Neural cell (in vitro differentiated cells): Measurements from ENCODE around the gene PRR16.

Source experiments
- EZH2 ChIP-seq: fragments of 200-600, 300-800 bp; shearing (Covaris generic), sonication (generic); IDR thresholded peaks from 2 replicates; pipeline ENCODE4 v1.6.1; 2014; ENCODE audit warnings: antibody characterized with exemption, low read length, borderline replicate concordance, mild to moderate bottlenecking; ENCODE audit not compliant: insufficient read depth, poor library complexity, severe bottlenecking
- MXI1 ChIP-seq: fragments of 450-650 bp; conservative IDR thresholded peaks from 2 replicates; pipeline ENCODE4 v1.6.1; 2014; ENCODE audit warnings: antibody characterized with exemption, mild to moderate bottlenecking; ENCODE audit not compliant: poor library complexity, severe bottlenecking
- POLR2AphosphoS5 ChIP-seq: IDR thresholded peaks from 2 replicates; pipeline ENCODE4 v1.6.1; 2012
- RAD21 ChIP-seq: fragments of 450-650 bp; conservative IDR thresholded peaks from 2 replicates; pipeline ENCODE4 v1.6.1; 2014; ENCODE audit warnings: antibody characterized with exemption, mild to moderate bottlenecking, moderate library complexity
- TAF1 ChIP-seq: IDR thresholded peaks from 2 replicates; pipeline ENCODE4 v1.6.1; 2012; ENCODE audit warnings: low read depth
- TF ChIP-seq, protein P1 (sequence below): fragments of 450-650 bp; IDR thresholded peaks from 2 replicates; pipeline ENCODE4 v1.5.1; 2014; ENCODE audit warnings: antibody characterized with exemption, mild to moderate bottlenecking, moderate library complexity; ENCODE audit not compliant: poor library complexity, severe bottlenecking

DNA sequence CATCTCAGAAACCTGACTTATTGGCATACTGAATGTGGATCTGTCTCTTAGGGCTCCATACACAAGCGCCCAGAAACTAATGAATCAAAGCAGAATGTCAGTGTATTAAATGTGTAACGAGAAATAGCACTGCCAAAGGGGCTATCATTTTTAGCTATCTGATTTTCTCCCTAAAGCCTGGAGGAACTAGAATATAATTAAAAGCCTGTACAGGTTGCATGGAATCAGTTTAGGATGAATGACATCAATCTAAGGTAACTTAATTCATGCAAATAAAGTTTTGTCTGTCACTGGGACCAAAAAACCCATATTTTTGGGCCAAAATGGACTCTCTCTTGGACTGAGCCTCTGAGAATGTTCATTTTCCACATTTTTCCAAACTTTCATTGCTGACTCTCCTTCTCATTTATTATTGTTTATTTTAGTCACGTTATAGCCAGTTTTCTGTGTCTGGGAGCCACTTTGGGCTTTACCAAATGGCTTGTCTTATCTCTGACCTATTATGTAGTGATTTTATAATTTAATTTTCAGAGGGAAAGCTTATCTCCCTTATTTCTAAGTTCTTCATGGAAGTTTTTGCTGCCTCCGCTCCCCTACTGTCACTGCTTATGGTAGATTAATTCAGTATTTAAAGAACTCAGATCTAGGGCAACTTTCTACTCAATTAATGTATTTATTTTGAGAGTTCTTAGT, 47.0 kb downstream of the PRR16 start:
- TF ChIP-seq TAF1 (no peak), POLR2AphosphoS5 (no peak), EZH2 (no peak), RAD21 (no peak), MXI1 (no peak)
- TF ChIP-seq, protein P1, sequence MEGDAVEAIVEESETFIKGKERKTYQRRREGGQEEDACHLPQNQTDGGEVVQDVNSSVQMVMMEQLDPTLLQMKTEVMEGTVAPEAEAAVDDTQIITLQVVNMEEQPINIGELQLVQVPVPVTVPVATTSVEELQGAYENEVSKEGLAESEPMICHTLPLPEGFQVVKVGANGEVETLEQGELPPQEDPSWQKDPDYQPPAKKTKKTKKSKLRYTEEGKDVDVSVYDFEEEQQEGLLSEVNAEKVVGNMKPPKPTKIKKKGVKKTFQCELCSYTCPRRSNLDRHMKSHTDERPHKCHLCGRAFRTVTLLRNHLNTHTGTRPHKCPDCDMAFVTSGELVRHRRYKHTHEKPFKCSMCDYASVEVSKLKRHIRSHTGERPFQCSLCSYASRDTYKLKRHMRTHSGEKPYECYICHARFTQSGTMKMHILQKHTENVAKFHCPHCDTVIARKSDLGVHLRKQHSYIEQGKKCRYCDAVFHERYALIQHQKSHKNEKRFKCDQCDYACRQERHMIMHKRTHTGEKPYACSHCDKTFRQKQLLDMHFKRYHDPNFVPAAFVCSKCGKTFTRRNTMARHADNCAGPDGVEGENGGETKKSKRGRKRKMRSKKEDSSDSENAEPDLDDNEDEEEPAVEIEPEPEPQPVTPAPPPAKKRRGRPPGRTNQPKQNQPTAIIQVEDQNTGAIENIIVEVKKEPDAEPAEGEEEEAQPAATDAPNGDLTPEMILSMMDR: no peak
